Retina (tissue), 1 donor: Measurements from ENCODE around the gene PASD1.
"Not testable (repeated sequence)": the region's sequence is repeated elsewhere in the genome, so short reads cannot be mapped to it uniquely, and the experiment has no call there.

Experiments used
- DNase-seq: peaks from one replicate; pipeline ENCODE4 v3.0.0-alpha.2; 2016

PASD1 gene

GRCh38 chrX:151563449-151563848 lies at the start of gene PASD1:
TSS of gene PASD1 (plus strand) at chrX:151563675. CDS start at chrX:151601554, 37,879 bp downstream.
- DNase-seq: no peak

GRCh38 chrX:151515237-151515636 lies 48.2 kb upstream of the PASD1 start:
- DNase-seq: no peak

- no peak for DNase-seq
Observed at GRCh38 chrX:151516538-151517187, 46.8 kb upstream of the PASD1 start.

- no peak for DNase-seq
Observed at GRCh38 chrX:151517421-151517820, 46.1 kb upstream of the PASD1 start.

GRCh38 chrX:151523351-151523750 lies 40.1 kb upstream of the PASD1 start:
- no peak for DNase-seq

- no peak for DNase-seq
Observed at GRCh38 chrX:151536571-151536970, 26.9 kb upstream of the PASD1 start.

GRCh38 chrX:151537572-151537971 lies 25.9 kb upstream of the PASD1 start:
- no peak for DNase-seq

- no peak for DNase-seq
Observed at GRCh38 chrX:151538190-151539122, 25.0 kb upstream of the PASD1 start.

GRCh38 chrX:151543706-151544105 lies 19.8 kb upstream of the PASD1 start:
- DNase-seq: no peak

GRCh38 chrX:151546226-151546625 lies 17.2 kb upstream of the PASD1 start:
- DNase-seq: not testable (repeated sequence)

- not testable (repeated sequence) for DNase-seq
Observed at GRCh38 chrX:151551176-151551575, 12.3 kb upstream of the PASD1 start.

GRCh38 chrX:151552743-151553142 lies 10.7 kb upstream of the PASD1 start:
- no peak for DNase-seq

- DNase-seq: not testable (repeated sequence)
Observed at GRCh38 chrX:151555301-151555700, 8.2 kb upstream of the PASD1 start.

GRCh38 chrX:151562485-151562884 lies 990 bp upstream of the PASD1 start:
- not testable (repeated sequence) for DNase-seq

GRCh38 chrX:151563003-151563402 lies 472 bp upstream of the PASD1 start:
- DNase-seq: not testable (repeated sequence)

- DNase-seq: no peak
Observed at GRCh38 chrX:151564035-151564434, 560 bp downstream of the PASD1 start.

- DNase-seq: not testable (repeated sequence)
Observed at GRCh38 chrX:151566872-151567271, 3.4 kb downstream of the PASD1 start.

GRCh38 chrX:151570561-151570960 lies 7.1 kb downstream of the PASD1 start:
- no peak for DNase-seq

GRCh38 chrX:151593384-151593783 lies 29.9 kb downstream of the PASD1 start:
- not testable (repeated sequence) for DNase-seq

- DNase-seq: no peak
Observed at GRCh38 chrX:151596282-151596681, 32.8 kb downstream of the PASD1 start.

- no peak for DNase-seq
Observed at GRCh38 chrX:151604931-151605330, 41.5 kb downstream of the PASD1 start.

- no peak for DNase-seq
Observed at GRCh38 chrX:151609222-151609621, 45.7 kb downstream of the PASD1 start.

GRCh38 chrX:151621422-151621821 lies 57.9 kb downstream of the PASD1 start:
- DNase-seq: no peak

- DNase-seq: no peak
Observed at GRCh38 chrX:151624677-151625076, 61.2 kb downstream of the PASD1 start.
